ENCODE data around the gene ITPKC.
A peak's percentile ranks its signal among the peaks of the same experiment; 100 is the strongest.

Gene ITPKC

DNA sequence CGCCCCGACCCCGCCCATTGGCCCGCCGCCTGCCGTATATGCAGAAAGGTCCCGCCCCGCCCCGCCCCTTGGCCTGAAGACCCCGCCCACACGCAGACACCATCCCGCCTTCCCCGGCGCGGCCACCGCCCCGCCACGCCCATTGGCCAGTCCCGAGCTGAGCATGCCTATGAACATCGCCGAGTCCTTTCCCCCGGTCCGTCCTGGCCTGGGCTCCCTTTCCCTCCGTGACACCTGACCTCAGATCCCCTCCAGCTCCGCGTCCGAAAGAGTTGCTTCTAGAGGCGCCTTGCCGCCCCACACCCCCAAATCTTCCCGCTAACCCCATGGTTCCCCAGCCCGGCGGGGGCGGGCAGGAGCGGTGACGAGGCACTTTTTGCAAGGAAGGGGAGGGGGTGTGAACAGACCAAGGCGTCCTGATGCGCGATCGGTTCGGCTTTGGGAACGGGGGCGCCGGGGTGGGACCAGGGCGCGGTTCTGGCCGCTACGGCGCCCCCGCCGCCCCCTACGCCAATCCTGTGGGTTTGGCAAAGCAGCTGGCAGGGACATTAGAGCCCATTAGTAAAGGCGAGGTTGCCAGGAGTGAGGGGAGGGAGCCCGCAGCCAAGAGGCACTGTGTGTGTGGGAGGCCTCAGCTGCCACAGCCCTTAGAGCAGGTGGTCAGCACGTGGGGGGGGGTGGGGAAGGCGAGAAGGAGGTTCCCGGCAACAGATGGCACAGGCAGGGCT lies 26.1 kb upstream of the ITPKC start:
- DNase-seq (ENCODE audit: low spot score), result peak; percentile 91

DNA sequence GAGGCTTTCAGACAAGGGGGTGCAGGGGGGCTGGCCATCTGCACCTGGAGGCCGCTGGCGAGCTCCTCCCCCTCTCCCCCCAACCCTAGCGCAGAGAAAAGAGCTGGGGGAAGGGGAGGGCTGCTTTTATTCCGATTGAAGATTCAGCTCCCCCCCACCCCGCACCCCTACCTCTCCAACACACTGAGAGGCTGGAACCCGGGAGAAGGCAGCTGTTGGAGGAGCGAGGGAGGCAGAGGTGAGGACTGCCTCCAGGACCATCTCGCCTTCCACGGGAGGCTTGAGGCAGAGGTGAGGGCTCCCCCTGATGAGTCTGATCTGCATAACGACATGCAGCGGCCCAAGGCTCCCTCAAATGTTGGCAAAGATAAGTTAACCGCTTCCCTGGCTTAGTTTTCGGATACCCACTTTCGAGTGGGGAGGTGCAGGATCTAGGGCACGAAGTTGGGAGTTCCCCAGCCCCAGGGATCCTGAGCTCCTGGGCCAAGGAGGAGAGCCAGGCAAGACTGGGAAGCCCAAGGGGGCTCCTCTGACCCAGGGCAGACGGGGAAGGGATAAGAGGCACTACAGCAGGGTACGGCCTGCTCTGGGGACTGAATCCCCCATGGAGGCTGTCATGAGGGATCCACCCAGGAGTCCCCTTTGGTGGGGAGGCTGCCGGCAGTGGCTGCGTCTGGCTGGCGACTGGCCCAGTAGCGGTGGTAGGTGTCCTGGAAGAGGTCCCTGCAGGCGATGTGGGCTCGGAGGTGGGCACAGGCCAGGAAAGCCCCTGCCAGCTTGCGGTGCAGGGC lies 25.3 kb upstream of the ITPKC start:
- DNase-seq (ENCODE audit: low spot score), result no peak

DNA sequence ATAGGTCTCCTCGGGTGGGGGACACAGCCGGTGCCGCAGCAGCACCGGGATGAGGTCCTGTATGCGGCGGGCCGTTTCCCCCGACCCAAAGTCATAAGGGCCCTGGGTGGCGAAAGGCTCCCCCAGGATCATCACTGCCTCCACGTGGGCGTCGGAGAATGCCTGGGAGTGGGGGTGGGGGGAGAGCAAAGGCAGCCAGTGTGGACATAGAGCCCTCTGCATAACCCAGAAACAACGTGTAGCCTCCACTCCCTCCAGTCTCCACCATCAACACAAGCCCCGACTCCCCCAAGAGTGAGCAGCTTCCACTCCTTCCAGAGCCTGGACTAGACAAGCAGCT lies 24.7 kb upstream of the ITPKC start:
- no peak for DNase-seq (ENCODE audit: low spot score)

DNA sequence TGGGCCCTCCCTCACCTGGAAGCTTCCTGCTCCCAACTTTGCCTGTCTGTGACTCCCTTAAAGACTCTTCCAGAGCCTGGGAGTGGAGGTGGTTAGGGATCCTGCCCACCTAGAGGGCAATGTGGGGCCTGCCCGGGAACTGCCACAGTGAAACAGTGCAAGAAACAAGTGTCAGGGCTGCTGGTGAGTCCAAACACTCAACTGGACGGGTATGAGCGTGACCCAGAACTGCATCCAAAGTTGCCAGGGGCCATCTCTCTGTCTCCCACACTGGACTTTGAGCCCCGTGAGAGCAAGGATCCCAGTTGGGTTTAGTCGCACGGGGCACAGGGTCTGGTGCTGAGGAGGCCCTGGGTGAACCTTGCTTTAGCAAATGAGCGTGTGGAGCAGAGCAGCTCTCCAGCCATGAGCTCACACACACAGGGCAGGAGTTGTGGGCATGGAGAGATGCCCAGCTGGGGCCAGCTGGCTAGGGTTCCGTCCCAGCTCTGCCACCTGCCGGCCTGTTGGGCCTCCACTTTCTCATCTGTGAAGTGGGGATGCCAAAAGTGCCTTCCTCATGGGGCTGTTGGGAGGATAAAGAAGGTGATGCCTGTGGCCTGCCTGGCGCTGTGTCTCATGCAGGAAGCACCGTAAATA lies 23.6 kb upstream of the ITPKC start:
- no peak for DNase-seq (ENCODE audit: low spot score)

- no peak for DNase-seq (ENCODE audit: low spot score)
Measured at GRCh38 chr19:40693896-40694295, 23.0 kb upstream of the ITPKC start.

DNA sequence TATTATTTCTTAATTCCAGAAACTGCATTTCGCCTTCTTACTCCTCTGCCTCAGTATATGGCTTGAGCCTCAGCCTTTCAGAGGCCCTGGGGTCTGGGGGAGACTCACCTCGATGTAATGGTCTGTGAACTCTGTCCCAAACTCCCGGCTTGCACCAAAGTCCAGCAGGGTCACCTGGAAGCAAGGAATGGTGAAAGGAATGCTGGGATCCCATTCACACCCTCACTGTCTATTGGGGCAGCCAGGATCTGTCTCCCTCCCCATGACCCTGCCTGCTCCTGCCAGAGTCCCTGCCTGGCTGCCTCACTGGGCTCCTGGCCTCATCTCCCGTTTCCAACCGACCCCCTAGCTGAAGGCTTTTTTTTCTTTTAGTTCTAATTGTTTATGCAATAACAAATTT lies 21.0 kb upstream of the ITPKC start:
- DNase-seq (ENCODE audit: low spot score), result no peak

DNA sequence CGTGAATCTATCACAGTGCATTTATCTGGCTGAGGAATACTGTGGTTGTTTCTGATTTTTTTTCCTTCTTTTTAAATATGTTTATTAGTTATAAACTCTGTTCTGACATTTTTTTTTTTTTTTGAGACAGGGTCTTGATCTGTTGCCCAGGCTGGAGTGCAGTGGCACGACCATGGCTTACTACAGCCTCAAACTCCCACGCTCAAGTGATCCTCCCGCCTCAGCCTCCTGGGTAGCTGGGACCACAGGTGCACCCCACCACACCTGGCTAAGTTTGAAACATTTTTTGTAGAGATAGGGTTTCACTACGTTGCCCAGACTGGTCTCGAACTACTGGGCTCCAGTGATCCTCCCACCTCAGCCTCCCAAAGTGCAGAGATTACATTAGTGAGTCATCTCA lies 19.9 kb upstream of the ITPKC start:
- DNase-seq (ENCODE audit: low spot score), result no peak

GRCh38 chr19:40700083-40700482 lies 16.8 kb upstream of the ITPKC start:
- DNase-seq (ENCODE audit: low spot score), result no peak

GRCh38 chr19:40701758-40702157 lies 15.2 kb upstream of the ITPKC start:
- no peak for DNase-seq (ENCODE audit: low spot score)

DNA sequence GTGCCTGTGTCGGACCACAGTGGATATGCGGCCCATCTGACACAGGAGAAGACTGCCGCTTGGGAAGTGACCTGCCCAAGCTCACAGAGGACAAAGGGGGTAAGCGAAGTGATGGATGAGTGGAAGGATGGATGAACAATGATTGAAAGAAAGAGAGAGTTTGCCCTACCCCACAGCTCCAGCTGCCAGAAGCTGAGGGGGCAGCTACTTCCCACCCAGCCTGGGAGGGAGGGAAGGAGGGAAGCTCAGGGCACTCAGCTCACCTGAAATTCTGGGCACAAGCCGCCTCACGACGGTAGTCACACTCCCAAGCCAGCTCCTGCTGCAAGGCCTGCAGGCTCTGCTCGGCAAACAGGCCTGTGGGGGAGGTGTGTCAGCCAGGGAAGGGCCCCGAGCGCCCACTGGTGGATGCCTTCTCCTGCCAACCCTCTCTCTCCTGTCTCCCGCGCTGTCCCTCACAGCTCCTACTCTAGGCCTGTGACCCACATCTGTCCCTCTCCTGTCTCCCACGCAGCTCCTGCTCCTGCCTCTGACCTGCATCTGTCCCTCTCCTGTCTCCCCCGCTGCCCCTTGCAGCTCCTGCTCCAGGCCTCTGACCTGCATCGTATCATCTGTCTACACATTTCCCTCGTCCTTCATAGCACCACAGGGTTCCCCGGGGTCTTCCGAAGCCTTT lies 14.4 kb upstream of the ITPKC start:
- no peak for DNase-seq (ENCODE audit: low spot score)

- DNase-seq (ENCODE audit: low spot score), result no peak
Measured at GRCh38 chr19:40703029-40703755, 13.7 kb upstream of the ITPKC start.

DNA sequence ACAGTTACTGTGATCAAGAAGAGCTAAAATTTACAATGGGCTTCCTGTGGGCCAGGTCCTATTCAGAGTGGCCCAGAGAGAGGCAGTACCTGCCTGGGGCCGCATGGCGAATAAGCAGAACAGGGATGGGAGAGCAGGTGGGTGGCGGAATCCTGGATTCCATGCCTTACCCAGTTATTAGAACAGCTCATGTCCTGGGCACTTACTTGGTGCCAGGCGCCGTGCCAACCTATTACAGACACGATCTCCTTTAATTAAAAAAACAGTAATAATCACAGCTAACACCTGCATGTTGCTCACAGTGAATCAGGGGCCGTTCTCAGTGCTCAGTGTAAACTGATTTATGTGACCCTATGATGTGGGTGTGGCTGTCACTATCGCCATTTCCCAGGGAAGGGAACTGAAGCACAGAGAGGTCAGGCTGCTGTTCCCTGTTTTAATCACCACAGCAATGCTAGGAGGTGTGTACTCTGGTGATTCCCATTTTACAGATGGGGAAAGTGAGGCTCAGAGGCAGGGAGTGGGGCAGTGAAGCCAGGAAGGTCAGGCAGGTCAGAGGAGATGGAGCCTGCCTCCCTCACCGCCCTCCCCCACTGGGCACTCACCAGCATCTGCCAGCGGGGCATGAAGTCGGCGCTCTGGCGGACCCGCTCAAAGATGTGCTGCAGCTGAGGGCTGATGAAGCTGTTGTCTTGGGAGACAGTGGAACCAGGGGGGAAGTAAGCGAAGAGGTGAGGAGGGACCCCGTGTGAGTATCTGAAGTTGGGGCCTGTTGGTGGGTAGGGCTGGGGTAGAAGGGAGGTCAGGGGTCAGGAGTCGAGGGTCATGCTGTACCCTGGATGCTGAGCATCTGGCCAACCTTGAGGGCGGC lies 12.2 kb upstream of the ITPKC start:
- DNase-seq (ENCODE audit: low spot score), result no peak

DNA sequence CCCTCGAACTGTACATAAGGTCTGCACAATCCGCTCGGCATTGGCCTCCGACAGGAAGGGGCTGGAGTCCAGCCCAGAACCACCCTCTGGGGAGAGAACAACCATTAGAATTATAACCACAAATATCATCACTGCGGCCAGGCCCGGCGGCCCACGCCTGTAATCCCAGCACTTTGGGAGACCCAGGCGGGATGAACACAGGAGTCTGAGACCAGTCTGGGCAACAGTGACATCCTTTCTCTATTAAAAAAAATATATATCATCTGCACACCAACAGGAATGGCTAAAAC lies 11.6 kb upstream of the ITPKC start:
- DNase-seq (ENCODE audit: low spot score), result no peak

DNA sequence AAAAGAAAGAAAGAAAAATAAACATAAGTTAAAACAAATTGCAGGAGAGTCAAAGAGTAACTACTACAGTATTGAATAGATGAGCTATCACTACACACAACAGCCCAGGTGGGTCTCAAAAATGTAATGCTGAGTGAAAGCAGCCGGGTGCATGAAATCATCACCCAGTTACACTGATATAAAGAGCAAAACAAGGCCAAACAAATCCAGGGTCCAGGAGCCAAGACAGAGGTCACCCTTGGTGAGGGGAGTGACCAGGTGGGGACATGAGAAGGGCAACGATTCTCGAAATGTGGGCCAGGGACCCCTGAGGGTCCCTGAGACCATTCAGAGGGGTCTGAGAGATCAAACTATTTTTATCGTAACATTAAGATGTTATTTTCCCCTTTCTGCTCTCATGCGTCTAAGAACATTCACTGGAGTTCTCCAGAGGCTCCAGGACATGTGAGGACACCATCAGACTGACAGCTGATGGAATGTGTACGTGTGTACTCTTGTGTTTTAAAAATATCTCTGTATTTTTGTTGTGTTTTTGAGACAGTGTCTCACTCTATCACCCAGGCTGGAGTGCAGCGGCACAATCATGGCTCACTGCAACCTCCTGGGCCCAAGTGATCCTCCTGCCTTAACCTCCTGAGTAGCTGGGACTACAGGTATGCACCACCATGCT lies 10.8 kb upstream of the ITPKC start:
- no peak for DNase-seq (ENCODE audit: low spot score)

DNA sequence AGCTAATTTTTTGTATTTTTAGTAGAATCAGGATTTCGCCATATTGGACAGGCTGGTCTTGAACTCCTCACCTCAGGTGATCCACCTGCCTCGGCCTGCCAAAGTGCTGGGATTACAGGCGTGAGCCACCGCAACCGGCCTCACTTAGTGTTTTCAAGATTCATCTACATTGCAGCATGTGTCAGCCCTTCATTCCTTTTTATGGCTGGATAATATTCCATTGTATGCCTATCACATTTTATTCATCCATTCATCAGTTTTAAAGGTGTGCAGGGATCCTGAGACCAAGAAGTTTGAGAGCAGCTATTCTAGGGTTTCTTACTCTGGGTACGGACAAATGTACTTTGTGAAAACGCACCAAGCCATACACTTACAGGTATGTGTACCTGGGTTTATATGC lies 9.3 kb upstream of the ITPKC start:
- DNase-seq (ENCODE audit: low spot score), result no peak

DNA sequence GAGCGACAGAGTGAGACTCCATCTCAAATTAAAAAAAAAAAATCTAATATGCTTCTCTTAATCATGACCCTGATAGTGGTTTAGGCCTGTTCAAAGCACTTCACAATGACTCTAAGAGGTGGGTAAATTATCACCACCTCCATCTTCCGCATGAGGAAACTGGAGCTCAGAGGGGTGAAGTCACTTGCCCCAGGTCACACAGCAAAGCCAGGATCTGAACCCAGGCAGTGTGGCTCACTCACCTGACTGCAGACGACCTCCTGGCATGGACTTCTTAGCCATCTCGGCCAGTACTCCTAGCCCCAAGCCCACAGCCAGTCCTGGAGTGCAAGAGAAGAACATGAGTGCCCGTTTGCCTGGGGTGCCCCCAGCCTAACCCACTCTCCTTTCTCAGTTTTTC lies 7.1 kb upstream of the ITPKC start:
- DNase-seq (ENCODE audit: low spot score), result no peak

GRCh38 chr19:40713939-40714338 lies 3.0 kb upstream of the ITPKC start:
- no peak for DNase-seq (ENCODE audit: low spot score)

DNA sequence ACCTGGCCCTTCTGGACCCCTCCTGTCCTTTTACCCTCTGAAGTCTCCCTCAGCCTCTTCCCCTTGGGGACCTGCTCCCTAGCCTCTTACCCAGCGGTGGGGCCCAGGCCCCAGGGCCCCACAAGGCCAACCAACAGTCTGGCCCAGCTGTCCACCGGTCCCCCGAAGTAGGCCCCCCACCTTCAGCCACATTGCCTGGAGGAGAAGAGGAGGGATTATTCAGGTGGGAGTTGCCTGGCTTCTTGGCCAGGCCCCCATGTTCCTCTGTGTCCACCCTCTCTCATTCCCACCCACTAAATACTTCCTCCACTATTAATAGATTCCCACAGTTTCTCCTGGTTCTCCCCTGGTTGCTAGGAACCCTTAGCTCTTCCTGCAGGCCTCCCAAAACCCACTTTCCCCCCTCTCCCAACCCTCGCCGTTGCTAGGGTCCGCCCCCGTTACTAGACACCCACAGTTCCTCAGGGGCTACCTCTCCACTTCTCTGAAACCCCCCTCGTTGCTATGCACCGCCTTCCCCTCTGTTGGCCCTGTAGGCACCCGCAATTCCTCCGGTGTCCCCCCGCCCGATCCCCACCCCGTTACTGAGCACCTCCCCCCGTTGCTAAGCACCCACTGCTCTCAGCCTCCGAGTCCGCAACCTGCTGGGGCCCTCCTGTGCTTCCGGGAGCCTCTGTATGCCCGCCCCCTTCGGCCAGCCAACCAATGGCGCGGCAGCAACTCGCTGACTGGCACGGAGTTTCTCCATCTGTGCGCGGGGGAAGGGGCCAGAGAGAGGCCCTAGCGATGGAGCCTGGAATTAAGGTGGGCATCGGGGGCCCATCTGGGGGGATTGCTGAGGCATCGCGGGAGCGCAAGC lies 2.2 kb upstream of the ITPKC start:
- DNase-seq (ENCODE audit: low spot score), result peak; percentile 91

- peak; percentile 91 for DNase-seq (ENCODE audit: low spot score)
Measured at GRCh38 chr19:40716031-40716481, 856 bp upstream of the ITPKC start.
